ENCODE data around the gene PLA2R1. TPM values are rescaled to one million over a fixed set of nuclear protein-coding genes. Genes with fewer than 3 reads are reported as not detected.

PLA2R1 gene
- total RNA-seq, 3 donors from 2014 or later = 12.5 to 49.9 (median 27.9) TPM

DNA sequence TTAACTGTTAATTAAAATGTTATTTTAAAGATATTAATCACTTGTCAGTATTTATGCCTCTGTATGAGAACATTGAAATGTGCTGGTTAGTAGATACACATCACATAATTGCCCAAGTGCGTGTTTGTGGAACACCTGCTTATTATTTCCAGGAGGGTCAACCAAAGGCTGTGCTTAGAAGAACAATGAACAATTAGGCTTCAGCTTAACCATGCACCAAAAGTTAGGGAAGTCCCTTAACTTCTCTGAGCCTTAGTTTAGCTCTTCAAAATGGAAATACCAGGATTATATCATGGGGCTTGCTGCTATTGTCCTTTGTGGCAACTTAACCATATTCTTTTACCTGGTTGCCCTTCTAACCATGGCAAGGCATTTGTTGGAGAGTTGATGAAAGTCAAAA is 43.0 kb upstream of the PLA2R1 start:
- intact Hi-C loops (cut with DNase I; ENCODE audit: low total_unique reads) = loop anchor here (10.0 kb wide), 1 partner anchor 121 kb away; no protein-coding TSS in a partner anchor
- no peak for TF ChIP-seq POLR2AphosphoS5 (IDR thresholded peaks at IDR 0.05)
- TF ChIP-seq, protein P1, sequence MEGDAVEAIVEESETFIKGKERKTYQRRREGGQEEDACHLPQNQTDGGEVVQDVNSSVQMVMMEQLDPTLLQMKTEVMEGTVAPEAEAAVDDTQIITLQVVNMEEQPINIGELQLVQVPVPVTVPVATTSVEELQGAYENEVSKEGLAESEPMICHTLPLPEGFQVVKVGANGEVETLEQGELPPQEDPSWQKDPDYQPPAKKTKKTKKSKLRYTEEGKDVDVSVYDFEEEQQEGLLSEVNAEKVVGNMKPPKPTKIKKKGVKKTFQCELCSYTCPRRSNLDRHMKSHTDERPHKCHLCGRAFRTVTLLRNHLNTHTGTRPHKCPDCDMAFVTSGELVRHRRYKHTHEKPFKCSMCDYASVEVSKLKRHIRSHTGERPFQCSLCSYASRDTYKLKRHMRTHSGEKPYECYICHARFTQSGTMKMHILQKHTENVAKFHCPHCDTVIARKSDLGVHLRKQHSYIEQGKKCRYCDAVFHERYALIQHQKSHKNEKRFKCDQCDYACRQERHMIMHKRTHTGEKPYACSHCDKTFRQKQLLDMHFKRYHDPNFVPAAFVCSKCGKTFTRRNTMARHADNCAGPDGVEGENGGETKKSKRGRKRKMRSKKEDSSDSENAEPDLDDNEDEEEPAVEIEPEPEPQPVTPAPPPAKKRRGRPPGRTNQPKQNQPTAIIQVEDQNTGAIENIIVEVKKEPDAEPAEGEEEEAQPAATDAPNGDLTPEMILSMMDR (IDR thresholded peaks at IDR 0.05) = no peak
- TF ChIP-seq POLR2A (IDR thresholded peaks at IDR 0.05) = no peak

DNA sequence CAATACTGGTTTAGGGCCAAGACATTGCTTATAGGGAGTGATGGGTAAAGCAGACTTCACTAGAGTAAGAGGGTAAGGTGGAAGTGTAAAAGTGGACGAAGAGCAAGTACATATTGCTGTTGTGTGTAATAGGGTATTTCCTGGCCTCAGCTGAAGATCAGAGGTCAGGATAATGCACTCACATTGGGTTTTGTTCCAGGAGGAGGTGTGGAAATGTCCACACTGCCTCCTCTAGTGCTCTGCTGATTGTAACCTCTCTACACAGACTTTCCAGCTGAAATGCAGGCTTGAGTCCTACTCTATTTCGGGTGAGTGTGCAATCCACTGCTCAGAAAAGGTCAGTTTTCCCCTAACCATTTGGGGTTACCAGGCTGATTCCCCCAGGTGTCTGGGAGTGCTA is 41.7 kb upstream of the PLA2R1 start:
- no peak for DNase-seq (ENCODE audit: low spot score in 2 of 2)
- H3K27me3 ChIP-seq = no peaks in the 10 kb centered on the region
- intact Hi-C loops (cut with DNase I; ENCODE audit: low total_unique reads) = loop anchor here (10.0 kb wide), 1 partner anchor 119 kb away; no protein-coding TSS in a partner anchor
- TF ChIP-seq POLR2A (IDR thresholded peaks at IDR 0.05) = no peak
- TF ChIP-seq POLR2AphosphoS5 (IDR thresholded peaks at IDR 0.05) = no peak
- TF ChIP-seq, protein P1 (IDR thresholded peaks at IDR 0.05) = no peak
- no peak overlapping the region for H3K27ac ChIP-seq
- no peak overlapping the region for H3K4me3 ChIP-seq
- H3K4me1 ChIP-seq = no peaks in the 10 kb centered on the region
- H3K36me3 ChIP-seq = peaks cover 4% of the 10 kb centered on the region
- no peaks in the 10 kb centered on the region for H3K9me3 ChIP-seq

More for the DNA sequence above, 43.0 kb upstream of the PLA2R1 start:
- peaks cover 4% of the 10 kb centered on the region for H3K36me3 ChIP-seq
- H3K4me3 ChIP-seq = no peak overlapping the region
- H3K27me3 ChIP-seq = no peaks in the 10 kb centered on the region
- no peaks in the 10 kb centered on the region for H3K9me3 ChIP-seq
- no peak for DNase-seq (ENCODE audit: low spot score in 2 of 2)
- peak overlapping the region in 1 of 2 donors; percentile 26 for H3K27ac ChIP-seq
- no peaks in the 10 kb centered on the region for H3K4me1 ChIP-seq

DNA sequence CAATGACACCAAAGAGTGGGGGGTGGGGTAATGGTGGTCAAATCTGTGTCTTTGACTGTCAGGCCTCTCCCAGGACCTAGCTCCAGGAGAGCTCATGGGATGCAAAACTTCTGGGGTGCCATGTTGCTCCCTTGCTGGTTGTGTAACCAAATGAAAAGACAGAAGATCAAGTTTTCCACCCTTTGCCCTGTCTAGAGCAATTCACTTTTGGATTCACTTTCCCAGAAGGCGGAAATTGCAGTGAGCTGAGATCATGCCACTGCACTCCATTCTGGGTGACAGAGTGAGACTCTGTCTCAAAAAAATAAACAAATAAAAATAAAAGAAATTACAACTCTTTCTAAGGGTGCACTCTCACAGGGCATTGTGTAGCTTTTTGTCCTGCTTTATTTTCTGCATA is 34.9 kb upstream of the PLA2R1 start:
- intact Hi-C loops (cut with DNase I; ENCODE audit: low total_unique reads) = no loop called here
- no peak for DNase-seq (ENCODE audit: low spot score in 2 of 2)
- TF ChIP-seq POLR2AphosphoS5 (IDR thresholded peaks at IDR 0.05) (no peak), POLR2A (IDR thresholded peaks at IDR 0.05) (no peak)
- TF ChIP-seq, protein P1 (IDR thresholded peaks at IDR 0.05) = no peak

DNA sequence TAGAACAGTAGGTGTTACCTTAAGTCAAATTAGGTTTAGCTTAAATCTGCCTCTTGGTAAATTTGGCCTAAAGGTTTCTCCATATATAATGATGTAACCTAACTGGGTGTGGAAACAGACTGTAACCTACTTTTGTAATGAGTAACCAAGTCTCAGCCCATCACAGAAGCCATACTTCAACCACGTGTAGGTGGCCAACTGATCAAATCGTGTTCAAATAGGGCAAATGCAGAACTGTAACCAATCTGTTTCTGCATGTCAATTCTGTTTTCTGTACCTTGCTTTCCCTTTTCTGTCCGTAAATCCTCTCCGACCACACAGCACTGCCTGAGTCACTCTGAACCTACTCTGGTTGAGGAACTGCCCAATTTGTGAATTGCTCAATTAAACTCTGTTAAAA is 34.0 kb upstream of the PLA2R1 start:
- Histone ChIP-seq H3K9me3 (peaks cover 6 to 30% of the 10 kb centered on the region in 2 donors), H3K27ac (no peak overlapping the region), H3K27me3 (no peaks in the 10 kb centered on the region), H3K4me1 (no peaks in the 10 kb centered on the region), H3K4me3 (no peak overlapping the region), H3K36me3 (peaks cover 4% of the 10 kb centered on the region)
- TF ChIP-seq, protein P1 (IDR thresholded peaks at IDR 0.05) = no peak
- TF ChIP-seq POLR2AphosphoS5 (IDR thresholded peaks at IDR 0.05) (no peak), POLR2A (IDR thresholded peaks at IDR 0.05) (no peak)
- DNase-seq (ENCODE audit: low spot score in 2 of 2) = no peak
- intact Hi-C loops (cut with DNase I; ENCODE audit: low total_unique reads) = no loop called here

More for the DNA sequence above, 34.9 kb upstream of the PLA2R1 start:
- no peak overlapping the region for H3K27ac ChIP-seq
- H3K36me3 ChIP-seq = peaks cover 4% of the 10 kb centered on the region
- H3K4me3 ChIP-seq = no peak overlapping the region
- peaks cover 4 to 20% of the 10 kb centered on the region in 2 donors for H3K9me3 ChIP-seq
- no peaks in the 10 kb centered on the region for H3K27me3 ChIP-seq
- H3K4me1 ChIP-seq = no peaks in the 10 kb centered on the region

DNA sequence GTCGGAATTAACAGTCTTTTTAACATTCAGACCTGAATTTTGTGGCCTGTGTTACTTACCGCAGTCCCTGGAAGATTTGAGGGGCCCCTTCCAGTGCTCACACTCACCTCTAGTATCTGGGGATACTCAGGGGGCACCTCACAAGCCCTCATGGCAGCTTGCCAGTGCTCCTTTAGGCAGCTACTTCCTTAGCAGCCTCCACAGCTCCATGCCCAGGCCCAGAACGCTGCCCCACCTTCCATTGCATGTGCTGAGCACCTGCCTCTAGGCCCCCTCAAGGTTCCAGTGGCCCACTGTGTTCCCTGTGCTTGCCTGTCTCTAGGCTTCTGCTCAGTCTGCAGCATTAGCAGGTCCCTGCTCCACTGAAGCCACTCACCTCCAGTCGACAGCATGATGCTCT is 30.0 kb upstream of the PLA2R1 start:
- Histone ChIP-seq H3K4me3 (no peak overlapping the region), H3K9me3 (peaks cover 34 to 68% of the 10 kb centered on the region in 2 donors), H3K27me3 (no peaks in the 10 kb centered on the region), H3K27ac (no peak overlapping the region), H3K36me3 (no peaks in the 10 kb centered on the region), H3K4me1 (no peaks in the 10 kb centered on the region)
- intact Hi-C loops (cut with DNase I; ENCODE audit: low total_unique reads) = no loop called here
- TF ChIP-seq POLR2AphosphoS5 (IDR thresholded peaks at IDR 0.05) (no peak), POLR2A (IDR thresholded peaks at IDR 0.05) (no peak)
- TF ChIP-seq, protein P1 (IDR thresholded peaks at IDR 0.05) = no peak
- DNase-seq (ENCODE audit: low spot score in 2 of 2) = no peak
